Naive thymus-derived CD8-positive, alpha-beta T cell (primary cell): Measurements from ENCODE around the gene ENTPD2. TPM values are rescaled to one million over a fixed set of nuclear protein-coding genes. Genes with fewer than 3 reads are reported as not detected.

Experiments used
- ATAC-seq, 2 donors: fragments of 150-1000 bp; cut with Tn5 transposase in 1 of 2; sonication (Bioruptor Pico), chemical (Tn5 transposase) in 1 of 2; 1 replicate in 1 of 2; 2 replicates in 1 of 2; pipeline ENCODE4 v1.10.0; 2021; ENCODE audit warnings: mild to moderate bottlenecking in 2 of 2, moderate library complexity in 2 of 2
- POLR2A ChIA-PET: fragments of 350-600 bp; sonication (Branson Sonifier 250); formaldehyde crosslinking; loops from one replicate; lab custom pipeline; 2021; ENCODE audit warnings: antibody characterized with exemption; lab: Charles Lee
- DNase-seq, 10 donors: peaks; one replicate each; pipeline versions ENCODE4 v3.0.0 to v3.0.0-alpha.2; 2020 to 2022
- H3K27ac Mint-ChIP-seq, 10 donors: one replicate each; pipeline ENCODE4 v1.8.0; 2020 to 2022; ENCODE audit warnings: mild to moderate bottlenecking in 10 of 10, mixed read lengths in 10 of 10, moderate library complexity in 4 of 10, inconsistent platforms in 1 of 10
- H3K27me3 Mint-ChIP-seq, 5 donors: one replicate each; pipeline ENCODE4 v1.8.0; 2021 to 2022; ENCODE audit warnings: mixed read lengths in 5 of 5
- H3K36me3 Mint-ChIP-seq, 3 donors: one replicate each; pipeline ENCODE4 v1.8.0; 2020 to 2022; ENCODE audit warnings: mixed read lengths in 3 of 3, mild to moderate bottlenecking in 2 of 3, inconsistent platforms in 1 of 3
- H3K4me1 Mint-ChIP-seq, 4 donors: one replicate each; pipeline ENCODE4 v1.8.0; 2021 to 2022; ENCODE audit warnings: mixed read lengths in 4 of 4
- H3K4me3 Mint-ChIP-seq, 10 donors: one replicate each; pipeline ENCODE4 v1.8.0; 2020 to 2022; ENCODE audit warnings: mild to moderate bottlenecking in 10 of 10, mixed read lengths in 10 of 10, moderate library complexity in 6 of 10, inconsistent platforms in 1 of 10
- H3K9me3 Mint-ChIP-seq, 9 donors: one replicate each; pipeline ENCODE4 v1.8.0; 2020 to 2022; ENCODE audit warnings: mixed read lengths in 9 of 9, mild to moderate bottlenecking in 3 of 9, inconsistent platforms in 1 of 9, moderate library complexity in 1 of 9
- polyA plus RNA-seq, 3 donors: library from polyadenylated mRNA; unstranded; fragments of 300-500 nt; fragmentation: Illumina TruSeq; gene quantifications; one replicate each; pipeline ENCODE4 v1.2.3, GENCODE V29; 2021
- total RNA-seq, 8 experiments: library from RNA in 2 of 8; stranded (reverse) in 2 of 8; gene quantifications; one replicate each; pipeline ENCODE4 v1.2.3 and lab custom pipeline; 2021 to 2026

The ENTPD2 gene
- total and polyA plus RNA-seq, 5 experiments from 2014 or later, result not detected

GRCh38 chr9:137086531-137087408, 32.9 kb upstream of the ENTPD2 start, which contains the start of gene MAN1B1:
MAN1B1 (plus strand) TSS chr9:137086985; CDS start chr9:137087000, 15 bp downstream.
- DNase-seq, result peak; percentile 93 to 100 (median 99)
- Mint-ChIP-seq H3K36me3 (peaks cover 0 to 30% (median 0%) of the 10 kb centered on the region in 3 donors), H3K27me3 (no peaks in the 10 kb centered on the region)

GRCh38 chr9:137085920-137086530, 32.2 kb upstream of the ENTPD2 start:
- ATAC-seq (peak; percentile 4 to 10), DNase-seq (peak in 2 of 10 donors; percentile 18 to 32)
- POLR2A ChIA-PET, result interaction anchor here (0.7 to 6.7 kb wide), 30 partner anchors 10 to 553 kb away, joined by 3 to 73 read pairs (median 5); partner anchors contain the start of genes ANAPC2, CYSRT1, NELFB and NPDC1
- Mint-ChIP-seq H3K9me3 (no peaks in the 10 kb centered on the region), H3K4me3 (peak overlapping the region; percentile 80 to 97 (median 92)), H3K27ac (peak overlapping the region; percentile 89 to 98 (median 96)), H3K27me3 (no peaks in the 10 kb centered on the region), H3K4me1 (peaks cover 21 to 41% (median 36%) of the 10 kb centered on the region in 4 donors), H3K36me3 (peaks cover 0 to 29% (median 0%) of the 10 kb centered on the region in 3 donors)

More at GRCh38 chr9:137086531-137087408, 32.9 kb upstream of the ENTPD2 start, which contains the start of gene MAN1B1:
- Mint-ChIP-seq H3K4me3 (peak within 1 kb of the TSS; percentile 80 to 97 (median 92)), H3K9me3 (no peaks in the 10 kb centered on the region), H3K4me1 (peaks cover 21 to 41% (median 37%) of the 10 kb centered on the region in 4 donors), H3K27ac (peak within 1 kb of the TSS; percentile 89 to 98 (median 96))
- POLR2A ChIA-PET, result interaction anchor here (0.6 to 6.7 kb wide), 37 partner anchors 10 to 603 kb away, joined by 3 to 73 read pairs (median 4); partner anchors contain the start of genes ANAPC2, CYSRT1, MRPL41 and NELFB
- ATAC-seq, result peak; percentile 86 to 88

- Mint-ChIP-seq H3K4me3 (peak overlapping the region in 2 of 10 donors; percentile 18 to 32), H3K4me1 (peaks cover 20 to 38% (median 36%) of the 10 kb centered on the region in 4 donors), H3K27ac (peak overlapping the region in 1 of 10 donors; percentile 49), H3K36me3 (peaks cover 0 to 22% (median 0%) of the 10 kb centered on the region in 3 donors), H3K9me3 (no peaks in the 10 kb centered on the region), H3K27me3 (no peaks in the 10 kb centered on the region)
- DNase-seq (no peak), ATAC-seq (no peak)
- POLR2A ChIA-PET, result interaction anchor here (1.0 to 6.7 kb wide), 2 partner anchors 15 to 282 kb away, joined by 3 to 73 read pairs; partner anchors contain the start of gene SAPCD2
Observed at GRCh38 chr9:137084526-137084925, 30.7 kb upstream of the ENTPD2 start.

GRCh38 chr9:137083394-137084004, 29.6 kb upstream of the ENTPD2 start:
- Mint-ChIP-seq H3K27ac (peak overlapping the region in 3 of 10 donors; percentile 15 to 46 (median 34)), H3K36me3 (peaks cover 0 to 16% (median 0%) of the 10 kb centered on the region in 3 donors), H3K9me3 (no peaks in the 10 kb centered on the region), H3K27me3 (no peaks in the 10 kb centered on the region), H3K4me1 (peaks cover 15 to 32% (median 27%) of the 10 kb centered on the region in 4 donors), H3K4me3 (peak overlapping the region in 1 of 10 donors; percentile 15)
- POLR2A ChIA-PET, result interaction anchor here (6.7 kb wide), 1 partner anchor 14 kb away, joined by 73 read pairs; the partner anchor contains the start of gene SAPCD2
- DNase-seq, result no peak
- no peak for ATAC-seq

- H3K4me1 Mint-ChIP-seq, result peaks cover 10 to 29% (median 22%) of the 10 kb centered on the region in 4 donors
- H3K27me3 Mint-ChIP-seq, result no peaks in the 10 kb centered on the region
- H3K4me3 Mint-ChIP-seq, result no peak overlapping the region
- peaks cover 0 to 16% (median 0%) of the 10 kb centered on the region in 3 donors for H3K36me3 Mint-ChIP-seq
- POLR2A ChIA-PET, result interaction anchor here (0.9 to 6.7 kb wide), 2 partner anchors 13 to 14 kb away, joined by 3 to 73 read pairs; partner anchors contain the start of gene SAPCD2
- peak overlapping the region in 1 of 10 donors; percentile 62 for H3K27ac Mint-ChIP-seq
- no peak for ATAC-seq
- no peaks in the 10 kb centered on the region for H3K9me3 Mint-ChIP-seq
- DNase-seq, result no peak
Observed at GRCh38 chr9:137082925-137083290, 29.0 kb upstream of the ENTPD2 start.

GRCh38 chr9:137082222-137082924, 28.5 kb upstream of the ENTPD2 start:
- no peak for DNase-seq
- Mint-ChIP-seq H3K27me3 (no peaks in the 10 kb centered on the region), H3K4me3 (no peak overlapping the region), H3K4me1 (peaks cover 5 to 23% (median 17%) of the 10 kb centered on the region in 4 donors), H3K27ac (peak overlapping the region in 3 of 10 donors; percentile 18 to 62 (median 58)), H3K36me3 (peaks cover 0 to 16% (median 0%) of the 10 kb centered on the region in 3 donors), H3K9me3 (no peaks in the 10 kb centered on the region)
- POLR2A ChIA-PET, result interaction anchor here (0.7 to 6.7 kb wide), 3 partner anchors 13 kb away, joined by 3 to 73 read pairs (median 3); partner anchors contain the start of gene SAPCD2
- ATAC-seq, result no peak

- ATAC-seq (no peak), DNase-seq (no peak)
- H3K4me1 Mint-ChIP-seq, result peaks cover 2 to 19% (median 12%) of the 10 kb centered on the region in 4 donors
- H3K27ac Mint-ChIP-seq, result no peak overlapping the region
- no peaks in the 10 kb centered on the region for H3K9me3 Mint-ChIP-seq
- peaks cover 0 to 16% (median 0%) of the 10 kb centered on the region in 3 donors for H3K36me3 Mint-ChIP-seq
- POLR2A ChIA-PET, result interaction anchor here (0.8 kb wide), 1 partner anchor 10 kb away, joined by 4 read pairs; the partner anchor contains the start of gene SAPCD2
- H3K4me3 Mint-ChIP-seq, result peak overlapping the region in 2 of 10 donors; percentile 43 to 44
- H3K27me3 Mint-ChIP-seq, result no peaks in the 10 kb centered on the region
Observed at GRCh38 chr9:137080260-137081122, 26.6 kb upstream of the ENTPD2 start.

- Mint-ChIP-seq H3K9me3 (no peaks in the 10 kb centered on the region), H3K4me1 (peaks cover 2 to 16% (median 10%) of the 10 kb centered on the region in 4 donors), H3K27ac (peak overlapping the region in 1 of 10 donors; percentile 40), H3K36me3 (peaks cover 0 to 16% (median 0%) of the 10 kb centered on the region in 3 donors), H3K27me3 (no peaks in the 10 kb centered on the region), H3K4me3 (peak overlapping the region in 8 of 10 donors; percentile 10 to 72 (median 49))
- POLR2A ChIA-PET, result no interaction called here
- DNase-seq (no peak), ATAC-seq (no peak)
Observed at GRCh38 chr9:137079401-137079787, 25.5 kb upstream of the ENTPD2 start.

- H3K27me3 Mint-ChIP-seq, result no peaks in the 10 kb centered on the region
- no peak for ATAC-seq
- POLR2A ChIA-PET, result no interaction called here
- peak overlapping the region in 3 of 10 donors; percentile 15 to 46 (median 33) for H3K27ac Mint-ChIP-seq
- peak in 1 of 10 donors; percentile 61 for DNase-seq
- H3K4me1 Mint-ChIP-seq, result peaks cover 2 to 15% (median 9%) of the 10 kb centered on the region in 4 donors
- H3K9me3 Mint-ChIP-seq, result no peaks in the 10 kb centered on the region
- H3K36me3 Mint-ChIP-seq, result peaks cover 0 to 16% (median 0%) of the 10 kb centered on the region in 3 donors
- peak overlapping the region; percentile 10 to 89 (median 74) for H3K4me3 Mint-ChIP-seq
Observed at GRCh38 chr9:137078701-137079400, 25.0 kb upstream of the ENTPD2 start.
